Measurements from ENCODE around the gene TMEM89. TPM values are rescaled to one million over a fixed set of nuclear protein-coding genes. Genes with fewer than 3 reads are reported as not detected.

Gene TMEM89, protein sequence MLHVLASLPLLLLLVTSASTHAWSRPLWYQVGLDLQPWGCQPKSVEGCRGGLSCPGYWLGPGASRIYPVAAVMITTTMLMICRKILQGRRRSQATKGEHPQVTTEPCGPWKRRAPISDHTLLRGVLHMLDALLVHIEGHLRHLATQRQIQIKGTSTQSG
- 0.59 TPM in 1 of 2 replicates, not detected in the other for total RNA-seq

DNA sequence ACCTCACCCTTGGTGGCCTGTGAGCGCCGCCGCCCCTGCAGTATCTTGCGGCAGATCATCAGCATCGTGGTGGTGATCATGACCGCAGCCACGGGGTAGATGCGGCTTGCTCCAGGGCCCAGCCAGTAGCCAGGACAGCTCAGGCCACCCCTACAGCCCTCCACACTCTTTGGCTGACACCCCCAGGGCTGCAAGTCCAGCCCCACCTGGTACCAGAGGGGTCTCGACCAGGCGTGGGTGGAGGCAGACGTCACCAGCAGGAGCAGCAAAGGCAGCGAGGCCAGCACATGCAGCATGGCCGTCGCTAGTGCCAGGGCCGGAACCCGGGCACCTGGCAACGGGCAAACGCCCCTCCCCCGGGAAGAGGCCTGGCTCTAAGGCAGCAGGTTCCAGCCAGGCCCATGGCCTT lies at the start of gene TMEM89:
TMEM89 (minus strand) TSS at position 309 of the 409 bp plus-strand sequence; CDS start at position 296, 13 bp downstream.
- TF ChIP-seq, protein P1, sequence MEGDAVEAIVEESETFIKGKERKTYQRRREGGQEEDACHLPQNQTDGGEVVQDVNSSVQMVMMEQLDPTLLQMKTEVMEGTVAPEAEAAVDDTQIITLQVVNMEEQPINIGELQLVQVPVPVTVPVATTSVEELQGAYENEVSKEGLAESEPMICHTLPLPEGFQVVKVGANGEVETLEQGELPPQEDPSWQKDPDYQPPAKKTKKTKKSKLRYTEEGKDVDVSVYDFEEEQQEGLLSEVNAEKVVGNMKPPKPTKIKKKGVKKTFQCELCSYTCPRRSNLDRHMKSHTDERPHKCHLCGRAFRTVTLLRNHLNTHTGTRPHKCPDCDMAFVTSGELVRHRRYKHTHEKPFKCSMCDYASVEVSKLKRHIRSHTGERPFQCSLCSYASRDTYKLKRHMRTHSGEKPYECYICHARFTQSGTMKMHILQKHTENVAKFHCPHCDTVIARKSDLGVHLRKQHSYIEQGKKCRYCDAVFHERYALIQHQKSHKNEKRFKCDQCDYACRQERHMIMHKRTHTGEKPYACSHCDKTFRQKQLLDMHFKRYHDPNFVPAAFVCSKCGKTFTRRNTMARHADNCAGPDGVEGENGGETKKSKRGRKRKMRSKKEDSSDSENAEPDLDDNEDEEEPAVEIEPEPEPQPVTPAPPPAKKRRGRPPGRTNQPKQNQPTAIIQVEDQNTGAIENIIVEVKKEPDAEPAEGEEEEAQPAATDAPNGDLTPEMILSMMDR (IDR thresholded peaks at IDR 0.05; ENCODE audit: extremely low read depth, low read depth, low read length), result no peak
- DNase-seq (ENCODE audit: insufficient read length, low spot score, missing footprints), result peak; percentile 43
- H3K4me2 ChIP-seq (ENCODE audit: insufficient read depth, low read length), result no peak within 1 kb of the TSS
- H3K27ac ChIP-seq (ENCODE audit: low read depth, low read length), result no peak within 1 kb of the TSS
- H3K4me1 ChIP-seq (ENCODE audit: insufficient read depth, low read length), result peaks cover 5% of the 10 kb centered on the region
- peaks cover 18% of the 10 kb centered on the region for H3K36me3 ChIP-seq (ENCODE audit: insufficient read depth, low read length)
- peaks cover 5% of the 10 kb centered on the region for H3K9me3 ChIP-seq (ENCODE audit: low read depth, low read length)
- no peak within 1 kb of the TSS for H3K4me3 ChIP-seq (ENCODE audit: insufficient read depth, low read length)
- no peaks in the 10 kb centered on the region for H3K79me2 ChIP-seq (ENCODE audit: insufficient read depth, low read length)
- H3K27me3 ChIP-seq (ENCODE audit: insufficient read depth, low read length), result no peaks in the 10 kb centered on the region
- H4K20me1 ChIP-seq (ENCODE audit: insufficient read depth, low read length), result no peaks in the 10 kb centered on the region
- H2AFZ ChIP-seq (ENCODE audit: low read length), result no peak within 1 kb of the TSS

DNA sequence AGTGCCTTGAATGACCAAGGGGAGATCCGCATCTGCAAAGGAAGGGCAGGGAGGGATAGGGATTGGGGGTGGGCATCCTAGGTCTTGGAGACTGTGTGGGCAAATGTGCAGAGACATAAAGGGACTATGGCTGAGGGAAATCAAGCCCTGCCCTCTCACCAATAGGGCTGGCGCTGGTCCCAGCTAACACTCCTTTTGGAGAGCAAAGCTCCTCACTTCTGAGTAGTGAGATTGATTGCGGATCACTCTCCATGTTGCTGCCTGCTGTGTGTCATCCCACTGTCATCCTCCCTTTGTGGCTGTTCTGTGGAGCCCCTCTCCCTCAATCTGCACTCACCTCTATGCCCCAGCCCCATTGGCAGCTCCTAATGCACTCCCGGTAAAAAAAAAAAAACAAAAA lies 43.4 kb upstream of the TMEM89 start:
- H3K4me2 ChIP-seq (ENCODE audit: insufficient read depth, low read length), result no peak overlapping the region
- H3K27ac ChIP-seq (ENCODE audit: low read depth, low read length), result peak overlapping the region; percentile 99
- TF ChIP-seq, protein P1 (IDR thresholded peaks at IDR 0.05; ENCODE audit: extremely low read depth, low read depth, low read length), result no peak

DNA sequence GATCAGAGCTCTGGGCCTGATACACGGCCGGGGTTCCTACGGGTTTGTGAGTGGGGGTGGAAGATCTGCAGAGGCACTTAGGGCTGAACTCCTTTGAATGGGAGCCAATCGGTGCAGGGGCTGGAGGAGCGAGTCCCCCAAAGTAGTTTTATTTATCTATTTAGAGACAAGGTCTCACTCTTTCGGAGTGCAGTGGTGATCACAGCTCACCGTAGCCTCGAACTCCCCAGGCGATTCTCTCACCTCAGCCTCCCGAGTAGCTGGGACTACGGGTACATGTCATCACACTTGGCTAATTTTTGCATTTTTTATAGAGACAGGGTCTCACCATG lies 42.7 kb upstream of the TMEM89 start:
- H3K4me2 ChIP-seq (ENCODE audit: insufficient read depth, low read length), result peak overlapping the region; percentile 99

More for the DNA sequence above, 43.4 kb upstream of the TMEM89 start:
- Histone ChIP-seq H3K4me3 (ENCODE audit: insufficient read depth, low read length) (no peak overlapping the region), H3K4me1 (ENCODE audit: insufficient read depth, low read length) (peaks cover 18% of the 10 kb centered on the region), H3K9me3 (ENCODE audit: low read depth, low read length) (no peaks in the 10 kb centered on the region), H4K20me1 (ENCODE audit: insufficient read depth, low read length) (peaks cover 6% of the 10 kb centered on the region), H3K27me3 (ENCODE audit: insufficient read depth, low read length) (no peaks in the 10 kb centered on the region), H2AFZ (ENCODE audit: low read length) (no peak overlapping the region), H3K36me3 (ENCODE audit: insufficient read depth, low read length) (no peaks in the 10 kb centered on the region), H3K79me2 (ENCODE audit: insufficient read depth, low read length) (no peaks in the 10 kb centered on the region)
- peak; percentile 27 for DNase-seq (ENCODE audit: insufficient read length, low spot score, missing footprints)

More for the DNA sequence above, 42.7 kb upstream of the TMEM89 start:
- H3K27ac ChIP-seq (ENCODE audit: low read depth, low read length), result peak overlapping the region; percentile 99
- H3K27me3 ChIP-seq (ENCODE audit: insufficient read depth, low read length), result no peaks in the 10 kb centered on the region
- peaks cover 18% of the 10 kb centered on the region for H3K4me1 ChIP-seq (ENCODE audit: insufficient read depth, low read length)
- no peaks in the 10 kb centered on the region for H3K79me2 ChIP-seq (ENCODE audit: insufficient read depth, low read length)
- peaks cover 6% of the 10 kb centered on the region for H4K20me1 ChIP-seq (ENCODE audit: insufficient read depth, low read length)
- no peaks in the 10 kb centered on the region for H3K36me3 ChIP-seq (ENCODE audit: insufficient read depth, low read length)
- no peaks in the 10 kb centered on the region for H3K9me3 ChIP-seq (ENCODE audit: low read depth, low read length)
- H3K4me3 ChIP-seq (ENCODE audit: insufficient read depth, low read length), result peak overlapping the region; percentile 85
- H2AFZ ChIP-seq (ENCODE audit: low read length), result peak overlapping the region; percentile 59
- DNase-seq (ENCODE audit: insufficient read length, low spot score, missing footprints), result no peak
- TF ChIP-seq, protein P1 (IDR thresholded peaks at IDR 0.05; ENCODE audit: extremely low read depth, low read depth, low read length), result no peak
